ENCODE measurements around the gene GRID1.

DNA sequence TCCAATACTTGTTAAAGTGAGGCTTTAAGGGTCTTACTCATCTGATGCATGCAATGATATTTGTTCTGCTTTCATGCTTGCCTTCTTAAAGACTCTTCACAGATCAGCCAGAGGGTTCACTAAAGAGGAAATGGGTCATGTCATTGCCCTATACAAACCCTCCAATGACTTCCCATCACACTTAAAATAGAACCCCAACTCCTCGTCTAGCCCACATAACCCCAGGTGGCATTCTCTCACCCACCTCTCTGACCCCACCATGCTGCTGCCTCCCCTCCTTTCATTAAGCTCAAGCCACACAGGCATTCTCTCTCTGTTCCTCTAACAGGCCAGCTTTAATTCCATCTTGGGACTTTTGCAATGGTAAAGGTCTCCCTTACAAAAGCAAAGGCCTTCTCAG lies 253.6 kb downstream of the GRID1 start:
- TF ChIP-seq EP300 (IDR thresholded peaks at IDR 0.05; ENCODE audit: borderline replicate concordance in 1 of 2, low read depth in 1 of 2, low read length in 1 of 2), result no peak
- TF ChIP-seq, protein P1, sequence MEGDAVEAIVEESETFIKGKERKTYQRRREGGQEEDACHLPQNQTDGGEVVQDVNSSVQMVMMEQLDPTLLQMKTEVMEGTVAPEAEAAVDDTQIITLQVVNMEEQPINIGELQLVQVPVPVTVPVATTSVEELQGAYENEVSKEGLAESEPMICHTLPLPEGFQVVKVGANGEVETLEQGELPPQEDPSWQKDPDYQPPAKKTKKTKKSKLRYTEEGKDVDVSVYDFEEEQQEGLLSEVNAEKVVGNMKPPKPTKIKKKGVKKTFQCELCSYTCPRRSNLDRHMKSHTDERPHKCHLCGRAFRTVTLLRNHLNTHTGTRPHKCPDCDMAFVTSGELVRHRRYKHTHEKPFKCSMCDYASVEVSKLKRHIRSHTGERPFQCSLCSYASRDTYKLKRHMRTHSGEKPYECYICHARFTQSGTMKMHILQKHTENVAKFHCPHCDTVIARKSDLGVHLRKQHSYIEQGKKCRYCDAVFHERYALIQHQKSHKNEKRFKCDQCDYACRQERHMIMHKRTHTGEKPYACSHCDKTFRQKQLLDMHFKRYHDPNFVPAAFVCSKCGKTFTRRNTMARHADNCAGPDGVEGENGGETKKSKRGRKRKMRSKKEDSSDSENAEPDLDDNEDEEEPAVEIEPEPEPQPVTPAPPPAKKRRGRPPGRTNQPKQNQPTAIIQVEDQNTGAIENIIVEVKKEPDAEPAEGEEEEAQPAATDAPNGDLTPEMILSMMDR (IDR thresholded peaks at IDR 0.05), result no peak
- TF ChIP-seq, protein P2, sequence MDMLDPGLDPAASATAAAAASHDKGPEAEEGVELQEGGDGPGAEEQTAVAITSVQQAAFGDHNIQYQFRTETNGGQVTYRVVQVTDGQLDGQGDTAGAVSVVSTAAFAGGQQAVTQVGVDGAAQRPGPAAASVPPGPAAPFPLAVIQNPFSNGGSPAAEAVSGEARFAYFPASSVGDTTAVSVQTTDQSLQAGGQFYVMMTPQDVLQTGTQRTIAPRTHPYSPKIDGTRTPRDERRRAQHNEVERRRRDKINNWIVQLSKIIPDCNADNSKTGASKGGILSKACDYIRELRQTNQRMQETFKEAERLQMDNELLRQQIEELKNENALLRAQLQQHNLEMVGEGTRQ (IDR thresholded peaks at IDR 0.05; ENCODE audit: borderline replicate concordance, low read depth, low read length), result no peak
- no peak for TF ChIP-seq RCOR1 (IDR thresholded peaks at IDR 0.05; ENCODE audit: low read length)
- TF ChIP-seq TAF1 (IDR thresholded peaks at IDR 0.05; ENCODE audit: borderline replicate concordance, low read depth, low read length), result no peak
- no peak for TF ChIP-seq POLR2AphosphoS5 (IDR thresholded peaks at IDR 0.05; ENCODE audit: low read depth, low read length)
- no peak for TF ChIP-seq EZH2phosphoT487 (IDR thresholded peaks at IDR 0.05; ENCODE audit: borderline replicate concordance, low read depth)
- no peak for TF ChIP-seq GATA2 (CRISPR knock-in tag; IDR thresholded peaks at IDR 0.05)
- no peak for TF ChIP-seq RFX5 (IDR thresholded peaks at IDR 0.05; ENCODE audit: low read length)
- TF ChIP-seq MEF2A (IDR thresholded peaks at IDR 0.05; ENCODE audit: borderline replicate concordance, low read depth), result no peak
- no peak for TF ChIP-seq MXI1 (IDR thresholded peaks at IDR 0.05; ENCODE audit: low read depth, low read length)
- TF ChIP-seq RAD21 (IDR thresholded peaks at IDR 0.05; ENCODE audit: low read length), result no peak
- TF ChIP-seq, protein P3, sequence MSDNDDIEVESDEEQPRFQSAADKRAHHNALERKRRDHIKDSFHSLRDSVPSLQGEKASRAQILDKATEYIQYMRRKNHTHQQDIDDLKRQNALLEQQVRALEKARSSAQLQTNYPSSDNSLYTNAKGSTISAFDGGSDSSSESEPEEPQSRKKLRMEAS (IDR thresholded peaks at IDR 0.05; ENCODE audit: low read depth), result no peak
- TF ChIP-seq FOXJ3 (CRISPR knock-in tag; IDR thresholded peaks at IDR 0.05), result no peak
